Stimulated activated naive CD8-positive, alpha-beta T cell treated with anti-CD3 and anti-CD28 coated beads, Interleukin-15, Interleukin-2, amounts not matched to agents 100 ng/mL and 50 ng/mL, for 24 hours (primary cell): ENCODE results near the gene ENOX1.
A peak's percentile ranks its signal among the peaks of the same experiment; 100 is the strongest.

ENCODE experiments used
- H3K27ac Mint-ChIP-seq: one replicate; pipeline ENCODE4 v1.8.0; 2021; ENCODE audit warnings: mild to moderate bottlenecking, mixed read lengths
- H3K27me3 Mint-ChIP-seq: one replicate; pipeline ENCODE4 v1.8.0; 2021; ENCODE audit warnings: mixed read lengths
- H3K36me3 Mint-ChIP-seq: one replicate; pipeline ENCODE4 v1.8.0; 2021; ENCODE audit warnings: low read depth, mixed read lengths
- H3K4me1 Mint-ChIP-seq: one replicate; pipeline ENCODE4 v1.8.0; 2021; ENCODE audit warnings: low read depth, mixed read lengths
- H3K4me3 Mint-ChIP-seq: one replicate; pipeline ENCODE4 v1.8.0; 2021; ENCODE audit warnings: mild to moderate bottlenecking, mixed read lengths
- H3K9me3 Mint-ChIP-seq: one replicate; pipeline ENCODE4 v1.8.0; 2021; ENCODE audit warnings: mixed read lengths

The ENOX1 gene

GRCh38 chr13:43379738-43380137 is 407.0 kb downstream of the ENOX1 start:
- no peaks in the 10 kb centered on the region for H3K36me3 Mint-ChIP-seq
- H3K4me3 Mint-ChIP-seq: no peak overlapping the region
- H3K27me3 Mint-ChIP-seq: peaks cover 21% of the 10 kb centered on the region
- peaks cover 12% of the 10 kb centered on the region for H3K9me3 Mint-ChIP-seq
- no peak overlapping the region for H3K27ac Mint-ChIP-seq
- H3K4me1 Mint-ChIP-seq: no peaks in the 10 kb centered on the region

GRCh38 chr13:43377973-43378372 is 408.8 kb downstream of the ENOX1 start:
- no peaks in the 10 kb centered on the region for H3K36me3 Mint-ChIP-seq
- H3K27ac Mint-ChIP-seq: no peak overlapping the region
- H3K9me3 Mint-ChIP-seq: peaks cover 12% of the 10 kb centered on the region
- peaks cover 21% of the 10 kb centered on the region for H3K27me3 Mint-ChIP-seq
- no peaks in the 10 kb centered on the region for H3K4me1 Mint-ChIP-seq
- no peak overlapping the region for H3K4me3 Mint-ChIP-seq

- Mint-ChIP-seq H3K36me3 (no peaks in the 10 kb centered on the region), H3K27me3 (peaks cover 21% of the 10 kb centered on the region)
Measured at GRCh38 chr13:43377149-43377548, 409.6 kb downstream of the ENOX1 start.

GRCh38 chr13:43376596-43376995 is 410.2 kb downstream of the ENOX1 start:
- Mint-ChIP-seq H3K27me3 (peaks cover 21% of the 10 kb centered on the region), H3K36me3 (no peaks in the 10 kb centered on the region), H3K27ac (no peak overlapping the region), H3K4me3 (no peak overlapping the region), H3K4me1 (no peaks in the 10 kb centered on the region), H3K9me3 (peaks cover 12% of the 10 kb centered on the region)

More at GRCh38 chr13:43377149-43377548, 409.6 kb downstream of the ENOX1 start:
- no peak overlapping the region for H3K4me3 Mint-ChIP-seq
- H3K27ac Mint-ChIP-seq: no peak overlapping the region
- peaks cover 12% of the 10 kb centered on the region for H3K9me3 Mint-ChIP-seq
- no peaks in the 10 kb centered on the region for H3K4me1 Mint-ChIP-seq

- Mint-ChIP-seq H3K4me3 (no peak overlapping the region), H3K9me3 (peaks cover 12% of the 10 kb centered on the region), H3K27ac (no peak overlapping the region), H3K27me3 (peaks cover 21% of the 10 kb centered on the region), H3K4me1 (no peaks in the 10 kb centered on the region), H3K36me3 (no peaks in the 10 kb centered on the region)
Measured at GRCh38 chr13:43375797-43376465, 410.8 kb downstream of the ENOX1 start.

- Mint-ChIP-seq H3K27ac (no peak overlapping the region), H3K27me3 (peaks cover 18% of the 10 kb centered on the region), H3K9me3 (peaks cover 9% of the 10 kb centered on the region)
Measured at GRCh38 chr13:43374621-43375020, 412.2 kb downstream of the ENOX1 start.

GRCh38 chr13:43373400-43373799 is 413.4 kb downstream of the ENOX1 start:
- peaks cover 8% of the 10 kb centered on the region for H3K27me3 Mint-ChIP-seq
- no peaks in the 10 kb centered on the region for H3K36me3 Mint-ChIP-seq
- H3K27ac Mint-ChIP-seq: no peak overlapping the region
- H3K9me3 Mint-ChIP-seq: no peaks in the 10 kb centered on the region
- H3K4me1 Mint-ChIP-seq: peaks cover 2% of the 10 kb centered on the region
- no peak overlapping the region for H3K4me3 Mint-ChIP-seq

More at GRCh38 chr13:43374621-43375020, 412.2 kb downstream of the ENOX1 start:
- no peaks in the 10 kb centered on the region for H3K4me1 Mint-ChIP-seq
- no peaks in the 10 kb centered on the region for H3K36me3 Mint-ChIP-seq
- H3K4me3 Mint-ChIP-seq: no peak overlapping the region

GRCh38 chr13:43370842-43371241 is 415.9 kb downstream of the ENOX1 start:
- Mint-ChIP-seq H3K9me3 (no peaks in the 10 kb centered on the region), H3K4me3 (no peak overlapping the region), H3K27ac (no peak overlapping the region), H3K36me3 (no peaks in the 10 kb centered on the region), H3K27me3 (no peaks in the 10 kb centered on the region), H3K4me1 (peaks cover 14% of the 10 kb centered on the region)

GRCh38 chr13:43369319-43369718 is 417.5 kb downstream of the ENOX1 start:
- Mint-ChIP-seq H3K27me3 (no peaks in the 10 kb centered on the region), H3K4me3 (no peak overlapping the region), H3K36me3 (no peaks in the 10 kb centered on the region), H3K27ac (no peak overlapping the region), H3K9me3 (no peaks in the 10 kb centered on the region), H3K4me1 (peaks cover 14% of the 10 kb centered on the region)

GRCh38 chr13:43368003-43368402 is 418.8 kb downstream of the ENOX1 start:
- Mint-ChIP-seq H3K9me3 (no peaks in the 10 kb centered on the region), H3K27ac (no peak overlapping the region), H3K4me3 (peak overlapping the region; percentile 26), H3K4me1 (peaks cover 14% of the 10 kb centered on the region), H3K36me3 (no peaks in the 10 kb centered on the region), H3K27me3 (no peaks in the 10 kb centered on the region)

GRCh38 chr13:43365039-43365344 is 421.8 kb downstream of the ENOX1 start:
- no peaks in the 10 kb centered on the region for H3K9me3 Mint-ChIP-seq
- H3K4me3 Mint-ChIP-seq: no peak overlapping the region
- no peak overlapping the region for H3K27ac Mint-ChIP-seq
- H3K4me1 Mint-ChIP-seq: peaks cover 14% of the 10 kb centered on the region
- no peaks in the 10 kb centered on the region for H3K27me3 Mint-ChIP-seq
- H3K36me3 Mint-ChIP-seq: no peaks in the 10 kb centered on the region

GRCh38 chr13:43364210-43365038 is 422.3 kb downstream of the ENOX1 start:
- peaks cover 14% of the 10 kb centered on the region for H3K4me1 Mint-ChIP-seq
- no peaks in the 10 kb centered on the region for H3K9me3 Mint-ChIP-seq
- no peak overlapping the region for H3K27ac Mint-ChIP-seq
- H3K4me3 Mint-ChIP-seq: no peak overlapping the region
- no peaks in the 10 kb centered on the region for H3K27me3 Mint-ChIP-seq
- no peaks in the 10 kb centered on the region for H3K36me3 Mint-ChIP-seq

GRCh38 chr13:43363156-43363953 is 423.4 kb downstream of the ENOX1 start:
- H3K4me3 Mint-ChIP-seq: no peak overlapping the region
- H3K4me1 Mint-ChIP-seq: peaks cover 12% of the 10 kb centered on the region
- H3K9me3 Mint-ChIP-seq: no peaks in the 10 kb centered on the region
- no peak overlapping the region for H3K27ac Mint-ChIP-seq
- no peaks in the 10 kb centered on the region for H3K27me3 Mint-ChIP-seq
- no peaks in the 10 kb centered on the region for H3K36me3 Mint-ChIP-seq

- Mint-ChIP-seq H3K4me1 (peaks cover 4% of the 10 kb centered on the region), H3K27me3 (no peaks in the 10 kb centered on the region), H3K36me3 (no peaks in the 10 kb centered on the region), H3K9me3 (no peaks in the 10 kb centered on the region), H3K4me3 (no peak overlapping the region), H3K27ac (no peak overlapping the region)
Measured at GRCh38 chr13:43362556-43362955, 424.2 kb downstream of the ENOX1 start.
